ENCODE measurements around the gene TNN. TPM values are rescaled to one million over a fixed set of nuclear protein-coding genes. Genes with fewer than 3 reads are reported as not detected.

The TNN gene
- total and polyA plus RNA-seq, 5 experiments from 2014 or later: not detected

- POLR2A ChIA-PET: interaction anchor here (0.7 to 1.3 kb wide), 2 partner anchors 15 to 35 kb away, joined by 3 read pairs; no protein-coding TSS in a partner anchor
- ATAC-seq: no peak
- no peak for DNase-seq
- no peaks in the 10 kb centered on the region for H3K9me3 Mint-ChIP-seq
- H3K4me1 Mint-ChIP-seq: peaks cover 34 to 83% (median 77%) of the 10 kb centered on the region in 4 donors
- no peaks in the 10 kb centered on the region for H3K27me3 Mint-ChIP-seq
- H3K27ac Mint-ChIP-seq: peak overlapping the region in 3 of 10 donors; percentile 9 to 68 (median 15)
- H3K36me3 Mint-ChIP-seq: peaks cover 5 to 84% (median 22%) of the 10 kb centered on the region in 3 donors
- peak overlapping the region in 1 of 10 donors; percentile 17 for H3K4me3 Mint-ChIP-seq
These were observed 106.9 kb downstream of the TNN start for GRCh38 chr1:175174309-175175102.

GRCh38 chr1:175176246-175176645 is 108.6 kb downstream of the TNN start:
- DNase-seq (no peak), ATAC-seq (no peak)
- H3K9me3 Mint-ChIP-seq: no peaks in the 10 kb centered on the region
- peaks cover 5 to 75% (median 25%) of the 10 kb centered on the region in 3 donors for H3K36me3 Mint-ChIP-seq
- peaks cover 27 to 80% (median 73%) of the 10 kb centered on the region in 4 donors for H3K4me1 Mint-ChIP-seq
- peak overlapping the region in 2 of 10 donors; percentile 16 to 52 for H3K27ac Mint-ChIP-seq
- H3K4me3 Mint-ChIP-seq: no peak overlapping the region
- no peaks in the 10 kb centered on the region for H3K27me3 Mint-ChIP-seq
- POLR2A ChIA-PET: no interaction called here

GRCh38 chr1:175178056-175178455 is 110.4 kb downstream of the TNN start:
- Mint-ChIP-seq H3K36me3 (peaks cover 5 to 73% (median 31%) of the 10 kb centered on the region in 3 donors), H3K4me3 (no peak overlapping the region), H3K27ac (peak overlapping the region in 4 of 10 donors; percentile 6 to 72 (median 10)), H3K4me1 (peaks cover 34 to 81% (median 78%) of the 10 kb centered on the region in 4 donors), H3K9me3 (no peaks in the 10 kb centered on the region), H3K27me3 (no peaks in the 10 kb centered on the region)
- ATAC-seq: no peak
- DNase-seq: no peak
- POLR2A ChIA-PET: interaction anchor here (0.6 kb wide), 1 partner anchor 17 kb away, joined by 4 read pairs; no protein-coding TSS in a partner anchor

GRCh38 chr1:175178456-175178855 is 110.8 kb downstream of the TNN start:
- H3K9me3 Mint-ChIP-seq: no peaks in the 10 kb centered on the region
- no peak overlapping the region for H3K4me3 Mint-ChIP-seq
- H3K27me3 Mint-ChIP-seq: no peaks in the 10 kb centered on the region
- peaks cover 36 to 81% (median 79%) of the 10 kb centered on the region in 4 donors for H3K4me1 Mint-ChIP-seq
- POLR2A ChIA-PET: no interaction called here
- DNase-seq: no peak
- ATAC-seq: no peak
- peaks cover 5 to 72% (median 31%) of the 10 kb centered on the region in 3 donors for H3K36me3 Mint-ChIP-seq
- peak overlapping the region in 4 of 10 donors; percentile 9 to 72 (median 24) for H3K27ac Mint-ChIP-seq

- ATAC-seq (no peak), DNase-seq (no peak)
- no peaks in the 10 kb centered on the region for H3K27me3 Mint-ChIP-seq
- peak overlapping the region in 8 of 10 donors; percentile 5 to 76 (median 20) for H3K27ac Mint-ChIP-seq
- no peaks in the 10 kb centered on the region for H3K9me3 Mint-ChIP-seq
- POLR2A ChIA-PET: interaction anchor here (0.6 to 1.2 kb wide), 2 partner anchors 8 to 20 kb away, joined by 3 to 4 read pairs; no protein-coding TSS in a partner anchor
- H3K36me3 Mint-ChIP-seq: peaks cover 5 to 61% (median 30%) of the 10 kb centered on the region in 3 donors
- no peak overlapping the region for H3K4me3 Mint-ChIP-seq
- peaks cover 35 to 83% (median 79%) of the 10 kb centered on the region in 4 donors for H3K4me1 Mint-ChIP-seq
These were observed 112.4 kb downstream of the TNN start for GRCh38 chr1:175179837-175180590.

GRCh38 chr1:175182201-175182746 is 114.6 kb downstream of the TNN start:
- H3K4me3 Mint-ChIP-seq: peak overlapping the region in 6 of 10 donors; percentile 16 to 56 (median 40)
- H3K27me3 Mint-ChIP-seq: no peaks in the 10 kb centered on the region
- POLR2A ChIA-PET: interaction anchor here (1.0 kb wide), 1 partner anchor 9 kb away, joined by 4 read pairs; no protein-coding TSS in a partner anchor
- ATAC-seq (no peak), DNase-seq (no peak)
- H3K4me1 Mint-ChIP-seq: peaks cover 46 to 96% (median 94%) of the 10 kb centered on the region in 4 donors
- peaks cover 10 to 62% (median 30%) of the 10 kb centered on the region in 3 donors for H3K36me3 Mint-ChIP-seq
- peak overlapping the region in 7 of 10 donors; percentile 21 to 80 (median 56) for H3K27ac Mint-ChIP-seq
- no peaks in the 10 kb centered on the region for H3K9me3 Mint-ChIP-seq

DNA sequence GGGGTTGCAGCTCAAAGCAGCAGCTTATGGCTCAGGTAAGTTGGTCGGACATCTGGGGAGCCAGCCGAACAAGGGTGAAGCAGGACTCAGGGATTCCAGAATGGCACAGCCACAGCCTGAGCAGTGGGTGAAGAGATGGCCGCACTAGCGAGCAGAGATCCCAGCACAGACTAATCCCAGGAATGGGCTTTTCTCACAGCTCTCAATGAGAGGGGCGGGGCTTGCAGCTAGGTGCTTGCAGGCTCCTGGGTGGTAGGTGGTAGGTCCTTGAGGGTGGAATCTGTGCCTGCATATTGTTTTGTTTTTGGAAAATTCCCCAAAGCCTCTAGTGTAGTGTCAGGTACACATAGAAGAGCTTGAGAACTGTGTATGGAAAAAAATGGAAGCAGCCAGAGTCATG is 116.0 kb downstream of the TNN start:
- no peaks in the 10 kb centered on the region for H3K9me3 Mint-ChIP-seq
- POLR2A ChIA-PET: interaction anchor here (0.7 kb wide), 1 partner anchor 15 kb away, joined by 3 read pairs; no protein-coding TSS in a partner anchor
- ATAC-seq (no peak), DNase-seq (no peak)
- peaks cover 10 to 55% (median 37%) of the 10 kb centered on the region in 3 donors for H3K36me3 Mint-ChIP-seq
- peak overlapping the region in 5 of 10 donors; percentile 7 to 91 (median 79) for H3K27ac Mint-ChIP-seq
- peak overlapping the region in 4 of 10 donors; percentile 31 to 61 (median 48) for H3K4me3 Mint-ChIP-seq
- peaks cover 54 to 97% (median 94%) of the 10 kb centered on the region in 4 donors for H3K4me1 Mint-ChIP-seq
- H3K27me3 Mint-ChIP-seq: no peaks in the 10 kb centered on the region

DNA sequence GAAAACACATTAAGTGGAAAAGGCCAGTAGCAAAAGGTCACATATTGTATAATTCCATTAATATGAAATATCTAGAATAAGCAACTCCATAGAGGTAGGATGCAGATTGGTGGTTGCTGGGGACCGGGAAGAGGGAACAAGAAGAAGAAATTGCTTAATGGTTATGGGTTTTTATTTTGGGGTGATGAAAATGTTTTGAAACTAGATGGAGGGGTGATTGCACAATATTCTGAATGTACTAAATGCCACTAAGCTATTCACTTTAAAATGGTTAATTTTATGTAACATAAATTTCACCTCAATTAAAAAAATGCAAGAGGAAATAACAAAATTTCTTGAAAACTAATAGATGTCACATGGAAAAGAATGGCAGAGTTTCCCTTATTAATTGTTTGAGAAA is 118.3 kb downstream of the TNN start:
- Mint-ChIP-seq H3K27me3 (no peaks in the 10 kb centered on the region), H3K27ac (peak overlapping the region in 8 of 10 donors; percentile 32 to 91 (median 68)), H3K4me1 (peaks cover 58 to 100% (median 98%) of the 10 kb centered on the region in 4 donors), H3K4me3 (peak overlapping the region in 9 of 10 donors; percentile 11 to 95 (median 70)), H3K36me3 (peaks cover 10 to 50% (median 36%) of the 10 kb centered on the region in 3 donors), H3K9me3 (no peaks in the 10 kb centered on the region)
- DNase-seq: no peak
- ATAC-seq: no peak
- POLR2A ChIA-PET: interaction anchor here (1.2 kb wide), 1 partner anchor 24 kb away, joined by 5 read pairs; no protein-coding TSS in a partner anchor

GRCh38 chr1:175186433-175187160 is 119.0 kb downstream of the TNN start:
- Mint-ChIP-seq H3K4me3 (peak overlapping the region in 9 of 10 donors; percentile 24 to 95 (median 70)), H3K9me3 (no peaks in the 10 kb centered on the region), H3K4me1 (peaks cover 52 to 99% (median 98%) of the 10 kb centered on the region in 4 donors), H3K36me3 (peaks cover 10 to 44% (median 29%) of the 10 kb centered on the region in 3 donors), H3K27ac (peak overlapping the region in 9 of 10 donors; percentile 57 to 97 (median 91)), H3K27me3 (no peaks in the 10 kb centered on the region)
- POLR2A ChIA-PET: interaction anchor here (1.2 kb wide), 1 partner anchor 23 kb away, joined by 5 read pairs; no protein-coding TSS in a partner anchor
- DNase-seq: no peak
- no peak for ATAC-seq

DNA sequence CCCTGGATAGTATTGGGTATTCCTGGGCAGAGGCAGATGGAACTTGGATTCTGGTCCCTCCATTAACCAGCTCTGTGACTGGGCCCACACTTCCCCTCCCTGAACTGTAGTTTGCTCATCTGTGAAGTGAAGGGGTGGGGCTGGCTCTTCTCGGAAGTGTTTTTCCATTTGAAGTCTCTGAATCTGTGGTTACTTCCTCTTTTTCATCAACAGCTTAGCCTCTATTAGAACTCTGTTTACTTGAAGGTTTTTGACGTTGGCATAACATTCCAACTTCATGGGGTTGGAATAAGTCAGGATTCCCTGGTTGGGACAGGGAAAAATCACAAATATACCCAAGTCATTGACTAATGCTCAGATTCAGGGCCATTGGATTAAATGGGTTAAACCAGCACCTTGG is 121.3 kb downstream of the TNN start:
- POLR2A ChIA-PET: interaction anchor here (1.0 to 6.6 kb wide), 10 partner anchors 8 to 190 kb away, joined by 3 to 55 read pairs (median 4); partner anchors contain the start of genes CACYBP and MRPS14
- Mint-ChIP-seq H3K36me3 (peaks cover 10 to 30% (median 23%) of the 10 kb centered on the region in 3 donors), H3K4me1 (peaks cover 36 to 91% (median 79%) of the 10 kb centered on the region in 4 donors), H3K4me3 (peak overlapping the region; percentile 67 to 99 (median 98)), H3K27me3 (no peaks in the 10 kb centered on the region), H3K9me3 (no peaks in the 10 kb centered on the region), H3K27ac (peak overlapping the region; percentile 84 to 97 (median 94))
- ATAC-seq (peak; percentile 60 to 66), DNase-seq (peak; percentile 16 to 69 (median 43))

DNA sequence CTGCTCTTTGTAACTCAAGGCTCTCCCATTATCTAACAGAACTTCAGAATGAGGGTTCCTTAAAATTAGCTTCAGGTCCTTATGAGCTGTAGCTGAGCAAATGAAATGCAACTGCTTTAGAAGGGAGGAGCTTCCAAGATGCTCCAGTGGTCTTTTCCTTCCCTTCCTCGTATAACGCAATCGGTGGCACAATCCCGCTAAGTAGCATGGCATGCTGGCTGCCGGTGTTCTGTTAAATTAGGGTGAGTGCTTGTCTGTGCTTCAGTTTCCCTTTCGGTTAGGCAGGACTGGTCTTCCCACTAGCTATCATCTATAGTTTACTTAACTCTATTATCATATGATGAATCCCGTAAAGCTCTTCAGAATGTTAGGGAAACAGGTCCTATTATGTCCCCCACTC is 124.0 kb downstream of the TNN start:
- peak overlapping the region; percentile 90 to 97 (median 94) for H3K27ac Mint-ChIP-seq
- no peaks in the 10 kb centered on the region for H3K9me3 Mint-ChIP-seq
- peak overlapping the region; percentile 95 to 99 (median 98) for H3K4me3 Mint-ChIP-seq
- H3K4me1 Mint-ChIP-seq: peaks cover 31 to 84% (median 54%) of the 10 kb centered on the region in 4 donors
- DNase-seq (peak in 4 of 10 donors; percentile 9 to 50 (median 32)), ATAC-seq (peak; percentile 44 to 58)
- peaks cover 5 to 12% (median 9%) of the 10 kb centered on the region in 3 donors for H3K36me3 Mint-ChIP-seq
- POLR2A ChIA-PET: interaction anchor here (0.8 to 6.6 kb wide), 6 partner anchors 9 to 193 kb away, joined by 3 to 55 read pairs (median 4); no protein-coding TSS in a partner anchor
- no peaks in the 10 kb centered on the region for H3K27me3 Mint-ChIP-seq

Measured in naive thymus-derived CD8-positive, alpha-beta T cell (primary cell).